Breast epithelium (tissue), 3 donors: ENCODE measurements around the gene PLD3.

Experiments used
- CTCF ChIP-seq, 3 donors: fragments of 450-650 bp; IDR thresholded peaks; one replicate each; pipeline ENCODE4 v1.5.1; 2016 to 2017; ENCODE audit warnings: antibody characterized with exemption in 3 of 3, mild to moderate bottlenecking in 3 of 3, moderate library complexity in 3 of 3
- POLR2A ChIP-seq: fragments of 450-650 bp; IDR thresholded peaks from one replicate; pipeline ENCODE4 v1.6.1; 2016; ENCODE audit warnings: antibody characterized with exemption, mild to moderate bottlenecking, moderate library complexity

GRCh38 chr19:40378509-40378908 lies 30.0 kb downstream of the PLD3 start:
- TF ChIP-seq CTCF (IDR thresholded peaks at IDR 0.05) = no peak
- TF ChIP-seq POLR2A = no peak
